ENCODE results near the gene RASSF5.

DNA sequence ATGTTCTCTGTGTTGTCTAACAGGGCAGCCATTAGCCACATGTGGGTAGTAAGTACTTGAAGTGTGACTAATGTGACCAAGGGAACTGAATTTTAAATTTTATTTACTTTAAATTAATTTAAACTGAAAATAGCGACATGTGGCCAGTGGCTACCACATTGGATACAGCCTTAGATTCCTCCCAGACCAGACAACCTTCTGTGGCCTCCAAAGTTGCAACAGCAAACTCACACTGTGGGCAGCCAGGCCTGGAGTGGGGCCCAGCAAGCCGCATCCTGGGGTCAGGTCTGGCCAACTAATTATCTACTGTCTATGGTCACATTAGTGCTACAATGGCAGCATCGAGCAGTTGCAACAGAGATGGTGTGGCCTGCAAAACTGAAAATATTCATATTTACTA lies 93.2 kb downstream of the RASSF5 start:
- TF ChIP-seq, protein P1, sequence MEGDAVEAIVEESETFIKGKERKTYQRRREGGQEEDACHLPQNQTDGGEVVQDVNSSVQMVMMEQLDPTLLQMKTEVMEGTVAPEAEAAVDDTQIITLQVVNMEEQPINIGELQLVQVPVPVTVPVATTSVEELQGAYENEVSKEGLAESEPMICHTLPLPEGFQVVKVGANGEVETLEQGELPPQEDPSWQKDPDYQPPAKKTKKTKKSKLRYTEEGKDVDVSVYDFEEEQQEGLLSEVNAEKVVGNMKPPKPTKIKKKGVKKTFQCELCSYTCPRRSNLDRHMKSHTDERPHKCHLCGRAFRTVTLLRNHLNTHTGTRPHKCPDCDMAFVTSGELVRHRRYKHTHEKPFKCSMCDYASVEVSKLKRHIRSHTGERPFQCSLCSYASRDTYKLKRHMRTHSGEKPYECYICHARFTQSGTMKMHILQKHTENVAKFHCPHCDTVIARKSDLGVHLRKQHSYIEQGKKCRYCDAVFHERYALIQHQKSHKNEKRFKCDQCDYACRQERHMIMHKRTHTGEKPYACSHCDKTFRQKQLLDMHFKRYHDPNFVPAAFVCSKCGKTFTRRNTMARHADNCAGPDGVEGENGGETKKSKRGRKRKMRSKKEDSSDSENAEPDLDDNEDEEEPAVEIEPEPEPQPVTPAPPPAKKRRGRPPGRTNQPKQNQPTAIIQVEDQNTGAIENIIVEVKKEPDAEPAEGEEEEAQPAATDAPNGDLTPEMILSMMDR (conservative IDR thresholded peaks at IDR 0.05; ENCODE audit: low read depth, low read length): no peak
- no peak for TF ChIP-seq EZH2 (IDR thresholded peaks at IDR 0.05; ENCODE audit: borderline replicate concordance, low read depth, low read length, poor library complexity, severe bottlenecking)

All from A673 (cell line).